GM12878 (cell line): ENCODE results near the gene HAND2. TPM values are rescaled to one million over a fixed set of nuclear protein-coding genes. Genes with fewer than 3 reads are reported as not detected.

Experiments
- ATAC-seq: fragments of 200-7000 bp; cut with Tn5 transposase; 3 replicates; pipeline ENCODE4 v1.9.1; 2020; ENCODE audit warnings: mild to moderate bottlenecking, moderate library complexity
- BruUV-seq: library from RNA; stranded (reverse); fragments of 400-500 nt; replicated peaks from 2 replicates; lab custom pipeline; 2021; lab: Mats Ljungman, UMichigan
- CTCF ChIA-PET: fragments of 300-600 bp; sonication (Branson Sonifier 250); formaldehyde crosslinking; extraction: SDS; loops from one replicate; lab custom pipeline; 2021; ENCODE audit warnings: inconsistent platforms; lab: Yijun Ruan, JAX
- POLR2A ChIA-PET: fragments of 350-600 bp; formaldehyde crosslinking; extraction: SDS; loops from one replicate; lab custom pipeline; 2021; ENCODE audit warnings: inconsistent platforms; lab: Charles Lee
- RAD21 ChIA-PET: fragments of 300-600 bp; sonication (Branson Sonifier 250); formaldehyde crosslinking; loops from one replicate; lab custom pipeline; 2023; ENCODE audit warnings: antibody characterized with exemption; ENCODE audit not compliant: unreplicated experiment; lab: Charles Lee
- SMC1A ChIA-PET: fragments of 300-600 bp; sonication (Branson Sonifier 250); formaldehyde crosslinking; loops from one replicate; lab custom pipeline; 2023; ENCODE audit not compliant: unreplicated experiment, uncharacterized antibody; lab: Charles Lee
- DNase-seq: peaks from one replicate; pipeline ENCODE4 v3.0.0-alpha.2; 2011; ENCODE audit warnings: low read depth, low spot score
- FAIRE-seq: peaks from 3 replicates; lab custom pipeline; 2011; peaks lifted over from hg19 to GRCh38; lab: Jason Lieb, UNC
- H2AFZ ChIP-seq: 2 replicates; pipeline ENCODE4 v1.6.0; 2011; ENCODE audit warnings: low read depth, low read length, control low read depth; ENCODE audit not compliant: control insufficient read depth
- H3K27ac ChIP-seq: 2 replicates; pipeline ENCODE4 v1.5.1; 2011; ENCODE audit warnings: control low read depth; ENCODE audit not compliant: control insufficient read depth, insufficient read depth
- H3K27me3 ChIP-seq, 2 experiments: replicated peaks in 1 of 2; 2 replicates each; pipeline versions ENCODE4 v1.6.0 to v1.6.1; 2011; ENCODE audit warnings: low read length in 1 of 2; ENCODE audit not compliant: control insufficient read depth in 2 of 2, insufficient read depth in 2 of 2
- H3K36me3 ChIP-seq, 2 experiments: 2 replicates each; pipeline ENCODE4 v1.5.1; 2011; ENCODE audit warnings: low read length in 1 of 2; ENCODE audit not compliant: control insufficient read depth in 2 of 2, insufficient read depth in 2 of 2
- H3K4me1 ChIP-seq: 2 replicates; pipeline ENCODE4 v1.6.1; 2011; ENCODE audit warnings: mild to moderate bottlenecking, low read length, moderate library complexity, mixed read lengths; ENCODE audit not compliant: control insufficient read depth, insufficient read depth
- H3K4me2 ChIP-seq: 2 replicates; pipeline ENCODE4 v1.6.0; 2011; ENCODE audit warnings: control low read depth; ENCODE audit not compliant: control insufficient read depth, insufficient read depth
- H3K4me3 ChIP-seq: fragments of 200-600 bp; sonication (generic); 2 replicates; pipeline ENCODE4 v1.5.1; 2016
- H3K79me2 ChIP-seq: 2 replicates; pipeline ENCODE4 v1.6.0; 2011; ENCODE audit warnings: low read length; ENCODE audit not compliant: control insufficient read depth, insufficient read depth
- H3K9ac ChIP-seq: 2 replicates; pipeline ENCODE4 v1.8.0; 2011; ENCODE audit warnings: low read length, control low read depth, mixed read lengths; ENCODE audit not compliant: control insufficient read depth, insufficient read depth
- H3K9me3 ChIP-seq: replicated peaks from 3 replicates; pipeline ENCODE4 v1.5.1; 2011; ENCODE audit warnings: mild to moderate bottlenecking, low read length; ENCODE audit not compliant: control insufficient read depth, insufficient read depth
- H4K20me1 ChIP-seq: 2 replicates; pipeline ENCODE4 v1.6.0; 2011; ENCODE audit not compliant: control insufficient read depth, insufficient read depth
- CBFB ChIP-seq: IDR thresholded peaks from 2 replicates; pipeline ENCODE4 v1.6.1; 2016; ENCODE audit warnings: antibody characterized with exemption, low read depth
- MTA2 ChIP-seq: fragments of 450-650 bp; IDR thresholded peaks from 2 replicates; pipeline ENCODE4 v1.6.1; 2016; ENCODE audit warnings: low read depth, mild to moderate bottlenecking, moderate library complexity
- NFIC ChIP-seq: IDR thresholded peaks from 2 replicates; pipeline ENCODE4 v1.6.1; 2012; ENCODE audit warnings: low read depth, mild to moderate bottlenecking, inconsistent platforms, low read length, moderate library complexity
- NR2C1 ChIP-seq: fragments of 450-650 bp; IDR thresholded peaks from 2 replicates; pipeline ENCODE4 v1.6.1; 2017; ENCODE audit warnings: antibody characterized with exemption, mild to moderate bottlenecking, moderate library complexity
- PAX5 ChIP-seq: IDR thresholded peaks from 2 replicates; pipeline ENCODE4 v1.6.1; 2011; ENCODE audit warnings: low read depth, low read length, borderline replicate concordance
- PKNOX1 ChIP-seq: fragments of 450-650 bp; IDR thresholded peaks from 2 replicates; pipeline ENCODE4 v1.6.1; 2016; ENCODE audit warnings: mild to moderate bottlenecking
- RUNX3 ChIP-seq: IDR thresholded peaks from 2 replicates; pipeline ENCODE4 v1.6.1; 2012; ENCODE audit warnings: low read length, inconsistent platforms
- STAT3 ChIP-seq: IDR thresholded peaks from 2 replicates; pipeline ENCODE4 v1.6.1; 2011; ENCODE audit warnings: low read depth, low read length, improper control_type of control experiment
- ZNF384 ChIP-seq: IDR thresholded peaks from 2 replicates; pipeline ENCODE4 v1.6.1; 2012; ENCODE audit warnings: low read depth, mild to moderate bottlenecking, low read length, improper control_type of control experiment, borderline replicate concordance
- WGBS: methylation state at CpG from one replicate; pipeline ENCODE4 v1.1.6; 2016; ENCODE audit warnings: low lambda C conversion rate; ENCODE audit not compliant: insufficient replicate concordance, insufficient coverage; ENCODE audit errors: missing lambda C conversion rate; 5-methylcytosine and 5-hydroxymethylcytosine counted together
- in situ Hi-C: fragments of 300-500 bp; cut with MboI; formaldehyde crosslinking; loops from 9 replicates; pipeline ENCODE4 v1.14.3; 2018; ENCODE audit warnings: mixed read lengths
- intact Hi-C: fragments of 100-400 bp; cut with micrococcal nuclease; formaldehyde crosslinking; loops from one replicate; pipeline ENCODE4 v1.14.2; 2022; ENCODE audit not compliant: unreplicated experiment
- polyA plus RNA-seq, 11 experiments: library from polyadenylated mRNA; depleted of rRNA in 4 of 11; unstranded in 6 of 11; stranded (reverse) in 5 of 11; fragments of >200 nt; fragmentation: Nextera tagmentation in 4 of 11; fragmentation: Illumina TruSeq in 1 of 11; extraction: Ambion mirVana in 4 of 11; extraction: Trizol in 1 of 11; gene quantifications; 1 replicate in 1 of 11; 2 replicates in 10 of 11; pipeline versions ENCODE4 v1.2.1 to v1.2.3, GENCODE V29; 2011 to 2016; ENCODE audit warnings: inconsistent platforms in 2 of 11, missing spikeins in 2 of 11, low read depth in 1 of 11
- total RNA-seq, 4 experiments: library from RNA; depleted of rRNA in 3 of 4; stranded (reverse); fragments of >200 nt in 3 of 4; fragmentation: Illumina TruSeq in 1 of 4; extraction: Trizol in 1 of 4; gene quantifications; 2 replicates each; pipeline versions ENCODE4 v1.2.1 to v1.2.3, GENCODE V29; 2013 to 2021

Gene HAND2
- total and polyA plus RNA-seq, 10 of the 15 experiments (the other 5 are each of a cell fraction or from before 2014, with no cell fraction given), result 0.09 TPM; not detected in 9

- ChIA-PET POLR2A (no interaction called here), CTCF (no interaction called here), SMC1A (no interaction called here), RAD21 (no interaction called here)
- ATAC-seq (no peak), DNase-seq (no peak), FAIRE-seq (no peak)
- H3K27me3 ChIP-seq, result peaks cover 7 to 37% of the 10 kb centered on the region in 2 experiments
- no peak for TF ChIP-seq RUNX3
- TF ChIP-seq NR2C1, result no peak
- no peak for TF ChIP-seq ZNF384
- no peak for TF ChIP-seq PKNOX1
- no peak for TF ChIP-seq STAT3
- TF ChIP-seq NFIC, result no peak
- TF ChIP-seq MTA2, result no peak
- no peak for TF ChIP-seq PAX5
- no peak for TF ChIP-seq CBFB
- intact Hi-C loops (no loop called here), in situ Hi-C loops (no loop called here)
- H3K79me2 ChIP-seq, result no peaks in the 10 kb centered on the region
- BruUV-seq, result no TSS peak
- no peak overlapping the region for H3K27ac ChIP-seq
- H3K9me3 ChIP-seq, result no peaks in the 10 kb centered on the region; the same call in 2 of the 3 replicates
- H4K20me1 ChIP-seq, result no peaks in the 10 kb centered on the region
- WGBS, result 59% methylated on average over 50 of the region's 52 CpGs
- H3K4me2 ChIP-seq, result no peak overlapping the region
- no peak overlapping the region for H2AFZ ChIP-seq
- H3K36me3 ChIP-seq, result no peaks in the 10 kb centered on the region
- no peak overlapping the region for H3K4me3 ChIP-seq
- no peaks in the 10 kb centered on the region for H3K4me1 ChIP-seq
- no peak overlapping the region for H3K9ac ChIP-seq
Measured at GRCh38 chr4:173531086-173531965, 1.3 kb upstream of the HAND2 start.
